Neural cell (in vitro differentiated cells): Measurements from ENCODE around the gene UCK2. TPM values are rescaled to one million over a fixed set of nuclear protein-coding genes. Genes with fewer than 3 reads are reported as not detected.

Experiments
- H2AFZ ChIP-seq: fragments of 200-600, 300-800 bp; sonication (generic), shearing (Covaris generic); 2 replicates; pipeline ENCODE4 v1.6.0; 2014; ENCODE audit warnings: low read depth, mild to moderate bottlenecking, antibody characterized with exemption, low read length, moderate library complexity
- H3F3A ChIP-seq: fragments of 200-600 bp; shearing (Covaris generic); 2 replicates; pipeline ENCODE4 v1.6.1; 2016; ENCODE audit warnings: mild to moderate bottlenecking, moderate library complexity, mixed read lengths, antibody characterized with exemption, low read length; ENCODE audit not compliant: insufficient read depth, poor library complexity, severe bottlenecking
- H3K27ac ChIP-seq: fragments of 200-600, 300-800 bp; sonication (generic), shearing (Covaris generic); 2 replicates; pipeline ENCODE4 v1.5.1; 2014; ENCODE audit warnings: mild to moderate bottlenecking, low read length, moderate library complexity
- H3K27me3 ChIP-seq: fragments of 300-800, 200-600 bp; sonication (generic), shearing (Covaris generic); 2 replicates; pipeline ENCODE4 v1.6.0; 2014; ENCODE audit warnings: mild to moderate bottlenecking, low read depth, low read length, moderate library complexity; ENCODE audit not compliant: insufficient read depth
- H3K36me3 ChIP-seq: fragments of 300-800, 200-600 bp; sonication (generic), shearing (Covaris generic); 2 replicates; pipeline ENCODE4 v1.5.1; 2014; ENCODE audit warnings: mild to moderate bottlenecking, antibody characterized with exemption, low read length, moderate library complexity; ENCODE audit not compliant: insufficient read depth
- H3K4me2 ChIP-seq: fragments of 300-800, 200-600 bp; sonication (generic), shearing (Covaris generic); 2 replicates; pipeline ENCODE4 v1.6.0; 2014; ENCODE audit warnings: mild to moderate bottlenecking, low read length
- H3K4me3 ChIP-seq: fragments of 300-800, 200-600 bp; sonication (generic), shearing (Covaris generic); 2 replicates; pipeline ENCODE4 v1.5.1; 2014; ENCODE audit warnings: mild to moderate bottlenecking, low read length, moderate library complexity
- H3K79me2 ChIP-seq: fragments of 200-600 bp; shearing (Covaris generic); replicated peaks from 2 replicates; pipeline ENCODE4 v1.6.0; 2014; ENCODE audit warnings: mild to moderate bottlenecking, low read length, moderate library complexity; ENCODE audit not compliant: insufficient read depth
- H3K9ac ChIP-seq: fragments of 300-800, 200-600 bp; sonication (generic), shearing (Covaris generic); 2 replicates; pipeline ENCODE4 v1.6.1; 2016; ENCODE audit warnings: mild to moderate bottlenecking, low read length, mixed read lengths
- H3K9me2 ChIP-seq: fragments of 200-600 bp; shearing (Covaris generic); 2 replicates; pipeline ENCODE4 v1.6.1; 2016; ENCODE audit warnings: mild to moderate bottlenecking, low read length, mixed read lengths; ENCODE audit not compliant: insufficient read depth
- H3K9me3 ChIP-seq: fragments of 200-600, 300-800 bp; sonication (generic), shearing (Covaris generic); 2 replicates; pipeline ENCODE4 v1.6.1; 2016; ENCODE audit warnings: mild to moderate bottlenecking, mixed run types, low read length, moderate library complexity, mixed read lengths
- H4K20me1 ChIP-seq: fragments of 200-600 bp; shearing (Covaris generic); 2 replicates; pipeline ENCODE4 v1.6.1; 2016; ENCODE audit warnings: mild to moderate bottlenecking, mixed run types; ENCODE audit not compliant: insufficient read depth
- EP300 ChIP-seq: fragments of 450-650 bp; conservative IDR thresholded peaks from 2 replicates; pipeline ENCODE4 v1.6.1; 2014; ENCODE audit warnings: antibody characterized with exemption, mild to moderate bottlenecking, moderate library complexity; ENCODE audit not compliant: poor library complexity, severe bottlenecking
- MXI1 ChIP-seq: fragments of 450-650 bp; conservative IDR thresholded peaks from 2 replicates; pipeline ENCODE4 v1.6.1; 2014; ENCODE audit warnings: antibody characterized with exemption, mild to moderate bottlenecking; ENCODE audit not compliant: poor library complexity, severe bottlenecking
- POLR2AphosphoS5 ChIP-seq: IDR thresholded peaks from 2 replicates; pipeline ENCODE4 v1.6.1; 2012
- RAD21 ChIP-seq: fragments of 450-650 bp; conservative IDR thresholded peaks from 2 replicates; pipeline ENCODE4 v1.6.1; 2014; ENCODE audit warnings: antibody characterized with exemption, mild to moderate bottlenecking, moderate library complexity
- SMC3 ChIP-seq: fragments of 450-650 bp; conservative IDR thresholded peaks from 2 replicates; pipeline ENCODE4 v1.6.1; 2014; ENCODE audit warnings: antibody characterized with exemption, mild to moderate bottlenecking, moderate library complexity; ENCODE audit not compliant: poor library complexity
- polyA plus RNA-seq: library from polyadenylated mRNA; depleted of rRNA; stranded (reverse); fragments of >200 nt; gene quantifications from 2 replicates; pipeline ENCODE4 v1.2.3, GENCODE V29; 2014
- TF ChIP-seq, protein P1 (sequence below): fragments of 450-650 bp; IDR thresholded peaks from 2 replicates; pipeline ENCODE4 v1.5.1; 2014; ENCODE audit warnings: antibody characterized with exemption, mild to moderate bottlenecking, moderate library complexity; ENCODE audit not compliant: poor library complexity, severe bottlenecking
- TF ChIP-seq, protein P2 (sequence below): IDR thresholded peaks from 2 replicates; pipeline ENCODE4 v1.6.1; 2012; ENCODE audit warnings: borderline replicate concordance

Gene UCK2
- polyA plus RNA-seq, 1 donor from 2014 or later = 36.0 TPM

DNA sequence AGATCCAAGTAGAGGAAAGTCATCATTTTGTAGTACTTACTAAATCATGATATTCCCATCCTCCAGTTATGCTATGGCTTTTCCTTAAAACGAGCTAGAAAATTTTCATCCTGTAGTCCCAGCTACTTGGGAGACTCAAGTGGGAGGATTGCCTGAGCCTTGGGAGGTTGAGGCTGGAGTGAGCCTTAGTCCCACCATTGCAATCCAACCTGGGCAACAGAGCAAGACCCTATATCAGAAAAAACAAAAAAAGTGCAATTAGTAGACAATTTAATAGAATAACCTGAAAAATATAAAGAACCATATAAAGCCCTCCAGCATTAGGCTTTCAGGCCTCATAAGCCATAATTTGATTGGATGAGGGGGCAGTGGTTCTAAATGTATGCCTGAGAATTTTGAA is 6.8 kb downstream of the UCK2 start:
- no peaks in the 10 kb centered on the region for H3K36me3 ChIP-seq
- H3F3A ChIP-seq = peaks cover 3% of the 10 kb centered on the region
- H4K20me1 ChIP-seq = no peaks in the 10 kb centered on the region
- H3K27me3 ChIP-seq = no peaks in the 10 kb centered on the region
- H3K79me2 ChIP-seq = peaks cover 94% of the 10 kb centered on the region
- no peak overlapping the region for H3K4me3 ChIP-seq
- no peak overlapping the region for H3K27ac ChIP-seq
- H3K9me2 ChIP-seq = peaks cover 2% of the 10 kb centered on the region
- no peak for TF ChIP-seq RAD21
- TF ChIP-seq, protein P1, sequence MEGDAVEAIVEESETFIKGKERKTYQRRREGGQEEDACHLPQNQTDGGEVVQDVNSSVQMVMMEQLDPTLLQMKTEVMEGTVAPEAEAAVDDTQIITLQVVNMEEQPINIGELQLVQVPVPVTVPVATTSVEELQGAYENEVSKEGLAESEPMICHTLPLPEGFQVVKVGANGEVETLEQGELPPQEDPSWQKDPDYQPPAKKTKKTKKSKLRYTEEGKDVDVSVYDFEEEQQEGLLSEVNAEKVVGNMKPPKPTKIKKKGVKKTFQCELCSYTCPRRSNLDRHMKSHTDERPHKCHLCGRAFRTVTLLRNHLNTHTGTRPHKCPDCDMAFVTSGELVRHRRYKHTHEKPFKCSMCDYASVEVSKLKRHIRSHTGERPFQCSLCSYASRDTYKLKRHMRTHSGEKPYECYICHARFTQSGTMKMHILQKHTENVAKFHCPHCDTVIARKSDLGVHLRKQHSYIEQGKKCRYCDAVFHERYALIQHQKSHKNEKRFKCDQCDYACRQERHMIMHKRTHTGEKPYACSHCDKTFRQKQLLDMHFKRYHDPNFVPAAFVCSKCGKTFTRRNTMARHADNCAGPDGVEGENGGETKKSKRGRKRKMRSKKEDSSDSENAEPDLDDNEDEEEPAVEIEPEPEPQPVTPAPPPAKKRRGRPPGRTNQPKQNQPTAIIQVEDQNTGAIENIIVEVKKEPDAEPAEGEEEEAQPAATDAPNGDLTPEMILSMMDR = no peak
- no peak for TF ChIP-seq POLR2AphosphoS5
- no peak for TF ChIP-seq EP300
- TF ChIP-seq, protein P2, sequence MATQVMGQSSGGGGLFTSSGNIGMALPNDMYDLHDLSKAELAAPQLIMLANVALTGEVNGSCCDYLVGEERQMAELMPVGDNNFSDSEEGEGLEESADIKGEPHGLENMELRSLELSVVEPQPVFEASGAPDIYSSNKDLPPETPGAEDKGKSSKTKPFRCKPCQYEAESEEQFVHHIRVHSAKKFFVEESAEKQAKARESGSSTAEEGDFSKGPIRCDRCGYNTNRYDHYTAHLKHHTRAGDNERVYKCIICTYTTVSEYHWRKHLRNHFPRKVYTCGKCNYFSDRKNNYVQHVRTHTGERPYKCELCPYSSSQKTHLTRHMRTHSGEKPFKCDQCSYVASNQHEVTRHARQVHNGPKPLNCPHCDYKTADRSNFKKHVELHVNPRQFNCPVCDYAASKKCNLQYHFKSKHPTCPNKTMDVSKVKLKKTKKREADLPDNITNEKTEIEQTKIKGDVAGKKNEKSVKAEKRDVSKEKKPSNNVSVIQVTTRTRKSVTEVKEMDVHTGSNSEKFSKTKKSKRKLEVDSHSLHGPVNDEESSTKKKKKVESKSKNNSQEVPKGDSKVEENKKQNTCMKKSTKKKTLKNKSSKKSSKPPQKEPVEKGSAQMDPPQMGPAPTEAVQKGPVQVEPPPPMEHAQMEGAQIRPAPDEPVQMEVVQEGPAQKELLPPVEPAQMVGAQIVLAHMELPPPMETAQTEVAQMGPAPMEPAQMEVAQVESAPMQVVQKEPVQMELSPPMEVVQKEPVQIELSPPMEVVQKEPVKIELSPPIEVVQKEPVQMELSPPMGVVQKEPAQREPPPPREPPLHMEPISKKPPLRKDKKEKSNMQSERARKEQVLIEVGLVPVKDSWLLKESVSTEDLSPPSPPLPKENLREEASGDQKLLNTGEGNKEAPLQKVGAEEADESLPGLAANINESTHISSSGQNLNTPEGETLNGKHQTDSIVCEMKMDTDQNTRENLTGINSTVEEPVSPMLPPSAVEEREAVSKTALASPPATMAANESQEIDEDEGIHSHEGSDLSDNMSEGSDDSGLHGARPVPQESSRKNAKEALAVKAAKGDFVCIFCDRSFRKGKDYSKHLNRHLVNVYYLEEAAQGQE = no peak
- no peak for TF ChIP-seq MXI1
- TF ChIP-seq SMC3 = no peak
- no peaks in the 10 kb centered on the region for H3K9me3 ChIP-seq
- H3K9ac ChIP-seq = no peak overlapping the region
- no peak overlapping the region for H2AFZ ChIP-seq
- H3K4me2 ChIP-seq = no peak overlapping the region

DNA sequence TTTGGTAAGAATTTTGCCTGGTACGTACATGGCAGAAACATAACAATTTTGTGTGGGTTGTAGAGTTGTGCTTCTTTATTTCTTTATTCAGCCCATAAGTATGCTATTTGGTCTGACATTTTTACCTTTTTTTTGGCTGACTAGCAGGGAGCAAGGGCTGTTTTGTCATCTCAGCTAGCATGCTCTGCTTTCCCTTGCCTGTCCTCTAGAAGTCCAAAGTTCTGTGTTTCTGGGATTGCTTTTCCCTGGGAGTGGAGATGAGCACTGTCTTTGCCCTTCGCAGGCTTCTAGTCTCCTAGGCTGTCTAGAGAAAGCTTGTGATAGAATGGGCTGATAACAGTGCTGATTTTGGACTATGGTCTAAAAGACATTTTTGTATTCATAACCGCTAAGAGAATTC is 7.5 kb downstream of the UCK2 start:
- Histone ChIP-seq H3K9me2 (peaks cover 2% of the 10 kb centered on the region), H3K9ac (no peak overlapping the region), H3F3A (no peaks in the 10 kb centered on the region), H2AFZ (no peak overlapping the region), H3K4me2 (no peak overlapping the region), H3K27ac (no peak overlapping the region), H3K27me3 (no peaks in the 10 kb centered on the region), H3K36me3 (no peaks in the 10 kb centered on the region), H3K9me3 (no peaks in the 10 kb centered on the region), H4K20me1 (no peaks in the 10 kb centered on the region), H3K4me3 (no peak overlapping the region), H3K79me2 (peaks cover 92% of the 10 kb centered on the region)
- TF ChIP-seq EP300 (no peak), RAD21 (no peak)
- TF ChIP-seq, protein P1 = no peak
